HG02943 (cell line): ENCODE measurements around the gene ASS1.

Experiments used
- ATAC-seq: cut with Tn5 transposase; IDR thresholded peaks from one replicate; pipeline ENCODE4 v1.9.1; 2021; ENCODE audit warnings: mild to moderate bottlenecking, low read depth, moderate library complexity; ENCODE audit not compliant: unreplicated experiment

The ASS1 gene

DNA sequence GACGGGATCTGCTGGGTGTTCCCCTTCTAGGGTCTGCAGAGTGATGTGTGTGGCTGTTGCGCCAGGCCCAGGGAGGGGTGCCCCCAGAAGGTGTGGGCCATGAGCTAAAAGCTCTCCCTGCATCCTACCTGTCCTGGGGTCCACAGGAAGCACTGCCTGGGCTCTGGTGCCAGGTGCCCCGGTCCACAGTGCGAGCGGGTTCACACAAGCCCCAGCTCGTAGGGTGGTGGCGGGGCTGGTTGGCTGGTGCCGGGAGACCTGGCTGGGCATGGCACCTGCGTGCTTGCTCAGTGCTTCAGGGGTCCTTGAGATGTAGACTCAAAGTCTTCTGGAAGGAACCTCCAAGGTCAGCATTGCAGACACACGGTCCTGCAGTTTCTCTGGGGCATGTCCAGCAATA, 25.5 kb downstream of the ASS1 start:
- ATAC-seq, result no peak

DNA sequence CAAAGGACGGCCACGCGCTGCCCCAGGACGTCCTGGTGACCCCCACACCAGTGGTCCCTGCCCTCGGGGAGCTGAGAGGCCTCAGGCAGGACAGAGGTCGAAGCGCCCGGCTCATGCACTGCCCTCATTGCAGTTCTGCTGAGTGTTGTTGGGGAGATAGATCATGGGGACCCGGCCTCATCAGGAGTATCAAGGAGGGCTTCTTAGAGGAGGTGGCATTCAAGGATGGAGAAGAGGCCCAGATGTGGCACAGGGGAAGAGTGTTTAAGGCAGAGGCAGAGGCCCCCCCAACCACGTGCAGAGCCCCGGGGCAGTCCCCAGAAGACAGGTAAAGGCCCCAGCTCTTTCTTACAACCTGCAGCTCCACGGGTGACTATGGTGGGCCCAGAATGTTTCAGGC, 26.2 kb downstream of the ASS1 start:
- no peak for ATAC-seq

- ATAC-seq, result no peak
Measured at GRCh38 chr9:130471411-130472183, 26.8 kb downstream of the ASS1 start.

GRCh38 chr9:130472184-130472705, 27.5 kb downstream of the ASS1 start:
- no peak for ATAC-seq

GRCh38 chr9:130473009-130473408, 28.2 kb downstream of the ASS1 start:
- no peak for ATAC-seq

- ATAC-seq, result no peak
Measured at GRCh38 chr9:130473566-130473965, 28.8 kb downstream of the ASS1 start.

- no peak for ATAC-seq
Measured at GRCh38 chr9:130474106-130474505, 29.3 kb downstream of the ASS1 start.

GRCh38 chr9:130476151-130476730, 31.5 kb downstream of the ASS1 start:
- no peak for ATAC-seq

- ATAC-seq, result no peak
Measured at GRCh38 chr9:130477564-130477963, 32.8 kb downstream of the ASS1 start.

DNA sequence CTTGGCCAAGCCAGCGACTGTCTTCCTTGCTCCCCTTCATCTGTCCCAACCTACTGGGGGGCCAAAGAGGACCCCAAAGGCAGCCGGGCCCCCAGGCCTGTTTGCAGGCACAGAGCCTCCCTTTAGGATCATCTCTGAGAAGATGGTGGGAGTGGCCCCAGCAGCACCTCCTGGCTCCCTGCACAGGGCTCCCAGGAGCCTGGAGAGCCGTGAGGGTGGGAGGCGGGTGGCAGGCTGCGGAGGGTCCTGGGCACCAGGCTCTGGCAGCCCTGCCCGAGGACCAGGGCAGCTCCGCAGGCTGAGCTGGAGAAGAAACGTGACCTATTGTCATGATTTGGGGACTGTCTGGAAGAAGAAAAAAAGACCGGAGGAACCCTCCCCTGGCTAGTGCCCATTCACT, 33.4 kb downstream of the ASS1 start:
- no peak for ATAC-seq

- no peak for ATAC-seq
Measured at GRCh38 chr9:130478736-130479575, 34.2 kb downstream of the ASS1 start.

- ATAC-seq, result no peak
Measured at GRCh38 chr9:130479587-130479986, 34.8 kb downstream of the ASS1 start.

GRCh38 chr9:130480673-130481072, 35.9 kb downstream of the ASS1 start:
- ATAC-seq, result no peak

DNA sequence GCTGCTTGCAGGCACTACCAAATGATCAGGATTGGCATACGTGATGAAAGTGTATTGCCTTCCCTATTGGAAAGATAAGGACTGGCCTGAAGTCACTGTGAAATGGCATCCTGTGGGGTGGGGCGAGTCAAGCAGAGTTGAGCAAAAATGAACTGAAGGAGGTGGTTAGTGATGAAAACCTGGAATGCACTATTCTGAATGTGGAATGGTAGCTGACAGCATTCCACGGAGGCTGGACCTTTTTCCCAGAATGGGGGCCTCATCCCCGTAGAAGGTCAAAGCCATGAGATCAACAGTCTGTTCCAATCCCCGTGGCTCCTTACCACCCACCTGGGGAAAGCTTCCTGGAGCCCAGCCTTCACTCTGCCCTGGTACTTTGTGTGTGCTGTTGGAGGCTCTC, 37.7 kb downstream of the ASS1 start:
- ATAC-seq, result no peak

- ATAC-seq, result no peak
Measured at GRCh38 chr9:130483371-130483971, 38.7 kb downstream of the ASS1 start.

DNA sequence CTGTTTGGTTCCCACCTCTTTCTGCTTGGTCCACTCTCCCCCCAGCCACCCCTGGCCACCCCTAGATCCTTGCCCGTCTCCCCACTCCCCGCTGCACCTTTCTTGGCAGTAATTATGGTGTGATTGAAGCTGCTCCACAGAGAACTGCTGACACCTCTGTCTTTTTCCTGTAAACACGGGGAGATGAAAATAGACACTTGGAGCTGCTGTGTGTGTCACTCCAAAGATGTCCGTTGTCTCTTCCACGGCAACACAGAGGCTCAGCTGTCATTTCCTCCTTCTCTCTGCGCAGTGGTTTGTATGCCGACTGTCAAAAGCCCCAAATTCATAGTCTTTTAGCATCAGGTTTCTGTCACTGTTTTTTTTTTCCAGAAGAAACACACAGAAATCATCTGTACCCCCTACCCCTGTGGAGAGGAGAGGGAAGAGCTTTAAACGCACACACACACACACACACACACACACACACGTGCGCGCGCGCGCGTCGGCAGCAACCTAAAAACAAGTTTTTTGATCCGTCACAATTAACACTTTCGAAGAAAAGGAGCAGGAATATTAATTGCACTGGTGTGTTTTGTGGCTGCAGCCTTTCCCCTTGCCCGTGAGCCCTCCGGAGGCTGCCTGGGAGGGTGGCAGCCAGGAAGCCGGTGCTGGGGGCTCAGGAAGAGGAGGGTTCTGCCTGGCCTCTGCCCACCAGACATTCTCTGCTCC, 39.8 kb downstream of the ASS1 start:
- no peak for ATAC-seq

- ATAC-seq, result no peak
Measured at GRCh38 chr9:130486103-130486502, 41.3 kb downstream of the ASS1 start.

DNA sequence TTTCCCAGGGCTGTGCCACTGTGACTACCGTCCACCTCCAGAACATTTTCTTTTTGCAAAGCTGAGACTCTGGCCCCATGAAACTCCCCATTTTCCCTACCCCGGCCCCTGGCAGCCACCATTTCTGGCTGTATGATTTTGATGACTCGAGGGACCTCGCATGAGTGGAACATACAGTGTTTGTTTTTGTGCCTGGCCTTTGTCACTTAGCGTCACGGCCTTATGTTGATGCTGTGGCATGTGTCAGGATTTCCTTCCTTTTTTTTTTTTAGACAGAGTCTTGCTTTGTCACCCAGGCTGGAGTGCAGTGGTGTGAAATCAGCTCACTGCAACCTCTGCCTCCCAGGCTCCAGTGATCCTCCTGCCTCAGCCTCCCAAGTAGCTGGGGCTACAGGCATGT, 42.7 kb downstream of the ASS1 start:
- ATAC-seq, result no peak

GRCh38 chr9:130488621-130489330, 44.0 kb downstream of the ASS1 start:
- ATAC-seq, result no peak

DNA sequence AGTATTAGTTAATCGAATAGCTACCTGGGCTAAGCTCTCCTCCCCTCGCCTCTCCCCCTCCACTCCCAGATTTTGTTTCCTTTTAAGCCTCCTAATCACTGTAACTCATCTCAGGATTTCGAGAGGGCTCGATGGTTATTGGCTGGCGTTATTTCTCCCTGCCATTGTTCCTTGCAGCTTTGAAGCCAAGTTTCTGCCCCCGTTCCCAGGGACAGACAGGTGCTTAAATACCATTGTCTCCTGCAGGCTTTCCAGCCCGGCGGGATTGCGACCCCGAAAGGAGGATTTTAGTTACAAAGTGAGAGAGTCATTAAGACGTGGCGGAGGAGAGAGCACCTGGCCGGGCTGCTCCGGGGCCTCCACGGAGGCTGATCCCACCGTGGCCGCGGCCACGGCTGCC, 46.2 kb downstream of the ASS1 start:
- no peak for ATAC-seq
